ENCODE data around the gene CCSER2.

- TF ChIP-seq EZH2 (IDR thresholded peaks at IDR 0.05; ENCODE audit: insufficient read depth, poor library complexity, severe bottlenecking) (no peak), EZH2phosphoT487 (IDR thresholded peaks at IDR 0.05; ENCODE audit: insufficient read depth, low read depth) (no peak)
Observed at GRCh38 chr10:84354623-84355022, 26.2 kb downstream of the CCSER2 start.
